ENCODE results near the gene ZYX.

DNA sequence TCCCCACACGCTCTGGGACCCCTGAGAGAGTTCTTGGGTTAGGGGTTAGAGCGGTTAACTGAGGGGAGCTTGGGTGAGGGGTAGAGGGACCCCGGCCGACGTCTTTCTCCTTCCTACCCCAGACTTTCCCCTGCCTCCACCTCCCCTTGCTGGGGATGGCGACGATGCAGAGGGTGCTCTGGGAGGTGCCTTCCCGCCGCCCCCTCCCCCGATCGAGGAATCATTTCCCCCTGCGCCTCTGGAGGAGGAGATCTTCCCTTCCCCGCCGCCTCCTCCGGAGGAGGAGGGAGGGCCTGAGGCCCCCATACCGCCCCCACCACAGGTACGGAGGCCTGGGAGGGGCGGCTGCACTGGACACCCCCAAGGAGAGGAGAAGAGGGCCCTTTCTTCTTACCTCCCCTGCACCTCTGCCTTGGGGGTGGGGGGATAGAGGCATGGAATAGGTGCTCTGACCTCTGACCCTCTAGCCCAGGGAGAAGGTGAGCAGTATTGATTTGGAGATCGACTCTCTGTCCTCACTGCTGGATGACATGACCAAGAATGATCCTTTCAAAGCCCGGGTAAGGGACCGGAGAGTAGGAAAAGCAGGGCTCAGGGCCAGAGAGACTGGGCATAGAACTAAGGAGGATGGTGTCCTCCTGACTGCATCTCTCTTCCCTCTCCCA, 1.1 kb downstream of the ZYX start:
- TF ChIP-seq, protein P1, sequence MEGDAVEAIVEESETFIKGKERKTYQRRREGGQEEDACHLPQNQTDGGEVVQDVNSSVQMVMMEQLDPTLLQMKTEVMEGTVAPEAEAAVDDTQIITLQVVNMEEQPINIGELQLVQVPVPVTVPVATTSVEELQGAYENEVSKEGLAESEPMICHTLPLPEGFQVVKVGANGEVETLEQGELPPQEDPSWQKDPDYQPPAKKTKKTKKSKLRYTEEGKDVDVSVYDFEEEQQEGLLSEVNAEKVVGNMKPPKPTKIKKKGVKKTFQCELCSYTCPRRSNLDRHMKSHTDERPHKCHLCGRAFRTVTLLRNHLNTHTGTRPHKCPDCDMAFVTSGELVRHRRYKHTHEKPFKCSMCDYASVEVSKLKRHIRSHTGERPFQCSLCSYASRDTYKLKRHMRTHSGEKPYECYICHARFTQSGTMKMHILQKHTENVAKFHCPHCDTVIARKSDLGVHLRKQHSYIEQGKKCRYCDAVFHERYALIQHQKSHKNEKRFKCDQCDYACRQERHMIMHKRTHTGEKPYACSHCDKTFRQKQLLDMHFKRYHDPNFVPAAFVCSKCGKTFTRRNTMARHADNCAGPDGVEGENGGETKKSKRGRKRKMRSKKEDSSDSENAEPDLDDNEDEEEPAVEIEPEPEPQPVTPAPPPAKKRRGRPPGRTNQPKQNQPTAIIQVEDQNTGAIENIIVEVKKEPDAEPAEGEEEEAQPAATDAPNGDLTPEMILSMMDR (IDR thresholded peaks at IDR 0.05; ENCODE audit: insufficient read depth, low read length), result no peak
- TF ChIP-seq REST (IDR thresholded peaks at IDR 0.05; ENCODE audit: insufficient replicate concordance, low read depth) (no peak), POLR2AphosphoS5 (IDR thresholded peaks at IDR 0.05; ENCODE audit: low read depth) (no peak), SPI1 (IDR thresholded peaks at IDR 0.05; ENCODE audit: borderline replicate concordance, low read depth) (no peak), GABPA (IDR thresholded peaks at IDR 0.05; ENCODE audit: low read depth) (no peak)
